ENCODE results near the gene GRK5. TPM values are rescaled to one million over a fixed set of nuclear protein-coding genes. Genes with fewer than 3 reads are reported as not detected.

The GRK5 gene
- total RNA-seq, 4 donors from 2014 or later: 9.2 to 27.3 (median 15.0) TPM

- TF ChIP-seq POLR2A (IDR thresholded peaks at IDR 0.05) (no peak), CTCF (IDR thresholded peaks at IDR 0.05) (no peak)
- H3K27ac ChIP-seq: no peak overlapping the region
- intact Hi-C loops (cut with DNase I): no loop called here
- H3K4me3 ChIP-seq (replicated peaks in 1 of 3): no peak overlapping the region
- no peaks in the 10 kb centered on the region for H3K27me3 ChIP-seq
- 58 to 59% methylated on average over 5 of the region's 5 CpGs for WGBS, 2 donors
- H3K9me3 ChIP-seq: no peaks in the 10 kb centered on the region
- H3K4me1 ChIP-seq: peaks cover 8 to 11% of the 10 kb centered on the region in 2 donors
- no peaks in the 10 kb centered on the region for H3K36me3 ChIP-seq
- DNase-seq: no peak
These were observed 282.6 kb downstream of the GRK5 start for GRCh38 chr10:119489991-119490326.

- intact Hi-C loops (cut with DNase I): no loop called here
- H3K4me3 ChIP-seq (replicated peaks in 1 of 3): no peak overlapping the region
- TF ChIP-seq POLR2A (IDR thresholded peaks at IDR 0.05): no peak
- TF ChIP-seq CTCF (IDR thresholded peaks at IDR 0.05): no peak
- 83 to 84% methylated on average over 5 to 6 of the region's 6 CpGs for WGBS, 2 donors
- H3K9me3 ChIP-seq: no peaks in the 10 kb centered on the region
- no peaks in the 10 kb centered on the region for H3K36me3 ChIP-seq
- no peaks in the 10 kb centered on the region for H3K27me3 ChIP-seq
- peaks cover 8 to 11% of the 10 kb centered on the region in 2 donors for H3K4me1 ChIP-seq
- H3K27ac ChIP-seq: no peak overlapping the region
- no peak for DNase-seq
These were observed 284.8 kb downstream of the GRK5 start for GRCh38 chr10:119491966-119492757.

- intact Hi-C loops (cut with DNase I): no loop called here
- Histone ChIP-seq H3K27ac (no peak overlapping the region), H3K36me3 (no peaks in the 10 kb centered on the region), H3K4me1 (peaks cover 11 to 14% of the 10 kb centered on the region in 2 donors), H3K4me3 (replicated peaks in 1 of 3) (no peak overlapping the region), H3K27me3 (no peaks in the 10 kb centered on the region), H3K9me3 (no peaks in the 10 kb centered on the region)
- 87 to 90% methylated on average over 10 to 11 of the region's 11 CpGs for WGBS, 2 donors
- DNase-seq: no peak
- no peak for TF ChIP-seq POLR2A (IDR thresholded peaks at IDR 0.05)
- no peak for TF ChIP-seq CTCF (IDR thresholded peaks at IDR 0.05)
These were observed 285.8 kb downstream of the GRK5 start for GRCh38 chr10:119493155-119493554.

- no peak overlapping the region for H3K27ac ChIP-seq
- TF ChIP-seq POLR2A (IDR thresholded peaks at IDR 0.05) (no peak), CTCF (IDR thresholded peaks at IDR 0.05) (no peak)
- intact Hi-C loops (cut with DNase I): no loop called here
- no peaks in the 10 kb centered on the region for H3K36me3 ChIP-seq
- H3K4me3 ChIP-seq (replicated peaks in 1 of 3): no peak overlapping the region
- DNase-seq: no peak
- WGBS, 2 donors: 64 to 69% methylated on average over 6 of the region's 6 CpGs
- H3K9me3 ChIP-seq: no peaks in the 10 kb centered on the region
- H3K27me3 ChIP-seq: no peaks in the 10 kb centered on the region
- peaks cover 7 to 11% of the 10 kb centered on the region in 2 donors for H3K4me1 ChIP-seq
These were observed 287.1 kb downstream of the GRK5 start for GRCh38 chr10:119494236-119495020.

GRCh38 chr10:119495021-119495505 is 287.7 kb downstream of the GRK5 start:
- WGBS, 2 donors: 87 to 98% methylated on average over 5 of the region's 5 CpGs
- Histone ChIP-seq H3K36me3 (no peaks in the 10 kb centered on the region), H3K27ac (no peak overlapping the region), H3K27me3 (no peaks in the 10 kb centered on the region), H3K9me3 (no peaks in the 10 kb centered on the region), H3K4me3 (replicated peaks in 1 of 3) (no peak overlapping the region), H3K4me1 (peaks cover under 1 to 6% of the 10 kb centered on the region in 2 donors)
- intact Hi-C loops (cut with DNase I): no loop called here
- TF ChIP-seq POLR2A (IDR thresholded peaks at IDR 0.05) (no peak), CTCF (IDR thresholded peaks at IDR 0.05) (no peak)
- no peak for DNase-seq

All from thyroid gland (tissue), 4 donors.